Measurements from ENCODE around the gene AP2S1.
"Not testable (repeated sequence)": the region's sequence is repeated elsewhere in the genome, so short reads cannot be mapped to it uniquely, and the experiment has no call there.

Gene AP2S1

DNA sequence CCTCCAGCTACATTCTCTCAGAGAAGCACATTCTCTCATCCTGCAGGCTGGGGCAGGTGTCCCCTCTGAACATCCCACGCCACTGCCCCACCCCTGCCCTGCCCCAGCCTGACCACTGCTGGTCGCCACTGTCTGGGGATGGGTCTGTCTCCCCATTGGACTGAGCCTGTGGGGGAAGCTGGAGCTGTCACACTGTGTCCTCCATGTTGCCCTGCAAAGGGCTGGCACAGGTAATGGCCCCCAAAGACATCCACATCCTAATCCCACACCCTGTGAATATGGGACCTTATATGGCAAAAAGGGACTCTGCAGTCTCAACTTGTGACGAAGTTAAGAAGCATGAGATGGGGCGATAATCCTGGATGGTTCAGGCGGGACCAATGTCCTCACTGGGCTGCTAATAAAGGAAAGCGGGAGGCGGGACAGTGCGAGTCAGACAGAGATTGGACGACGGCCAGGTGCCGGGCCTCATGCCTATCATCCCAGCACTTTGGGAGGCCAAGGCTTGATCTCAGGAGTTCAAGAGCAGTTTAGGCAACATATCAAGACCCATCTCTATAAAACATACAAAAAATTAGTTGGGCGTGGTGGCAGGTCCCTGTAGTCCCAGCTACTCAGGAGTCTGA lies 9.1 kb downstream of the AP2S1 start:
- DNase-seq (ENCODE audit: low spot score), result no peak

DNA sequence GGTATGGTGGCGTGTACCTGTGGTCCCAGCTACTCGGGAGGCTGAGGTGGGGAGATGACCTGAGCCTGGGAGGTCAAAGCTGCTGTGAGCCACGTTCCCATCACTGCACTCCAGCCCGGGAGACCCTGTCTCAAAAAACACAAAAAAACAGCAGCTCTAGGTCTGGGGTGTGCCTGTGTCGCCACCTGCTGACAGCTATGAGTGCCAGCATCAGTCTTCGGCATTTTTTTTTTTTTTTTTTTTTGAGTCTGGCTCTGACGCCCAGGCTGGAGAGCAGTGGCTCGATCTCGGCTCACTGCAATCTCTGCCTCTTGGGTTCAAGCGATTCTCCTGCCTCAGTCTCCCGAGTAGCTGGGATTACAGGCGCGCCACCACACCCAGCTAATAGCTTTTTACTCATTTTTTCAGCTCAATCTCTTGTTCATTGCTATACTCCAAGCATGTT lies 10.1 kb downstream of the AP2S1 start:
- DNase-seq (ENCODE audit: low spot score), result no peak

DNA sequence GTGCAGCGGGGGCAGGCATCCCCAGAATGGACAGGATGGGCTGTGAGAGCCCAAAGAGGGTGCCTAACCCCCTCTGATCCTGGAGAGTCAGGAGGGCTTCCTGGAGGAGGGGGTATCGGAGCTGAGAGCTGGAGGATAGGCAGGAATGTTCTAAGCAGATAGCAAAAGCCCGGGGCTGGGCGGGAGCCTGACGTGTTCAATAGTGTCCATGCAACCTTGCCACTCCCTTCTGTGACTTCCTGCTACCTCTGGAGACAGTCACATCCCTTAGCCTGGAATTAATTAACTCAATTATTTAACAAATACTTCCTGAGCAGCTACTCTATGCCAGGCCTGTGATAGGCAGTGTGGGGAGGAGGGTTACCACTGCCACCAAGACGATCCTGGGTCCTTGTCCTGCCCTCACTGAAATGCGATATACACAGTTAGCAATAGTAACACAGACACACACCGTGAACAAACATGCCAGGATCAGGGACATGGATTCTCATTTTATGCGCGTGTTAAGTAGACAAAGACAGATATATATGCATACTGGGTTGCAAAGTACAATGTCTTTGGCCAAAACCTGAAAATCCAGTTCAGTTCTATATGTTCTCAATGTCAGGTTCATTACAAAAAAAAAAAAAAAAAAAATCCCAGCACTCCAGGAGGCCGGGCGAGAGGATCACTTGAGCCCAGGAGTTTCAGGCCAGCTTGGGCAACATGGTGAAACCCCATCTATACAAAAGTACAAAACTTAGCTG lies 10.7 kb downstream of the AP2S1 start:
- no peak for DNase-seq (ENCODE audit: low spot score)

DNA sequence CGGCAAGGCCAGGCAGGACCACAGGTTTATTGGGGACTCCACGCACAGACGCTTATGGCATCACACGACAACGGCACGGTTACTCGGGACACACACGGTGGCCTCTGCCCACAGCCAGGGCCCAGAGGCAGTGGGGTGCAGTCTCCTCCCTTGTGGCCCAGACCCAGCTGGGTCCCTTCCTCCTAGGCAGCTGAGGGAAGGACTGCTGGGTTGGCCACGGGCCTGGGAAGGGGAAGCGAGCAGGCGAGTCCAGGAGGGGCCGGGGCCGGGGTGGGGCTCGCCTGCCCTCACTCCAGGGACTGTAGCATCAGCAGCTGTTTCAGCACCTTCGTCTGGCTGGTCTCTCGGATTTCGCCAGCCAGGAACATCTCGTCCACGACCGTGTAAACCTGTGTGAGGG lies 12.5 kb downstream of the AP2S1 start:
- DNase-seq (ENCODE audit: low spot score), result no peak

DNA sequence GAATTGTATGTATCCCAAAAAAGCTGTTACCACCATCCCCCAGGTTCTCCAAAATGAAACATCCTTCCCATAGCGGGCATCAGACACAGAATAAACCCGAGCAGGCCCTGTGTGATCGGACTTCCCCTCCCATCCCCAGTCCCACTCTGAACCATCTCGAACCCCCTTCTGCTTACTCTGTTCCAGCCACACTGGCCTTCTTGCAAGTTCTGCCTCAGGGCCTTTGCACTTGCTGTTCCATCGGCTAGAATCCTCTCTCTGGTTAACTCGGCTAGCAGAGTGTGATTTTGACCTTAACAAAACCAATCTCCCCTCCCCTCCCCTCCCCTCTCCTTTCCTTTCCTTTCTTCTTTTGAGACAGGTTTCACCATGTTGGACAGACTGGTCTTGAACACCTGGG lies 15.7 kb downstream of the AP2S1 start:
- DNase-seq (ENCODE audit: low spot score), result no peak

DNA sequence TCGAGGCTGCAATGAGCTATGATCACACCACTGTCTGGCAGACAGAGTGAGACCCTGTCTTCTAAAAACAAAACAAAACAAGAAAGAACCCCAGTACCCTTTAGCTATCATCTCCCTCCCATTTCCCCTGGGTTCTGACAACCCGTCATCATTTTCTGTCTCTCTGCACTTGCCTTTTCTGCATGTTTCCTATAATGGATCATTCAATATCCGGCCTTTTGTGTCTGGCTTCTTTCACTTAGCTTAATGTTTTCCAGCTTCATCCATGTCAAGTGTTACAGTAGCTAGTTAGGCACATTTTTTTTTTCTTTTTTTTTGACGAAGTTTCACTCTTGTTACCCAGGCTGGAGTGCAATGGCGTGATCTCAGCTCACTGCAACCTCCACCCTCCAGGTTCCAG lies 16.5 kb downstream of the AP2S1 start:
- no peak for DNase-seq (ENCODE audit: low spot score)

DNA sequence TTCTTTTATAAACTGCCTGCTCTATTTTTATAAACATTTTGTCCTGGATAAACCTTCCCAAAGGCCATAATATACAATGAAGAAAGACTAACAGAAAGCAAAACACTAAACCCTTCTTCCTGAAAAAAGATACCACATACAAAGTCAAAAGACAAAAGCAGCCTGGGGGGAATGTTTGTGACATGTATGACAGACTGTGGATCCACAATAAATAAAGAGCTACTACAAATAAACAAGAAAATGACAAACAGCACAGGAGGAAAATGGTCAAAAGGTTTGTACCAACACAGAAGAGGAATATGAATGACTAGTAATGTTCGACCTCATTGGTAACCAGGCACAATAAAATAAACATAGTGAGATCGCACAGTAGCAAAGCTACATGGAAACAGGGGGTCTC lies 19.8 kb downstream of the AP2S1 start:
- no peak for DNase-seq (ENCODE audit: low spot score)

DNA sequence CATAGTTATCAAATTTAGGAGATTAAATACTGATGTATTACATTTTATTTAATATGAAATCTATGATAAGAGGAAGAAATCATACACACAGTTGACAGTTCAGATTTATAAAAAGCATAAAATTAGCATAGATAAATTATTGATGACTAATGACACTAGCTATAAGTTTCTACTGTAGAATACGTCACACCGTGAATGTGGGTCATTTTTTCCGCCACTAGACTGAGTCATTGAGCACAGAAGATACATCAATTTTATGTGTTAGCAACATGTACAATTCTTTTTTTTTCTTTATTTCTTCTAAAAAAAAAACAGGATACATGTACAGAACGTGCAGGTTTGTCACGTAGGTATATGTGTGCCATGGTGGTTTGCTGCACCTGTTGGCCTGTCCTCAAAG lies 22.2 kb downstream of the AP2S1 start:
- DNase-seq (ENCODE audit: low spot score), result no peak

DNA sequence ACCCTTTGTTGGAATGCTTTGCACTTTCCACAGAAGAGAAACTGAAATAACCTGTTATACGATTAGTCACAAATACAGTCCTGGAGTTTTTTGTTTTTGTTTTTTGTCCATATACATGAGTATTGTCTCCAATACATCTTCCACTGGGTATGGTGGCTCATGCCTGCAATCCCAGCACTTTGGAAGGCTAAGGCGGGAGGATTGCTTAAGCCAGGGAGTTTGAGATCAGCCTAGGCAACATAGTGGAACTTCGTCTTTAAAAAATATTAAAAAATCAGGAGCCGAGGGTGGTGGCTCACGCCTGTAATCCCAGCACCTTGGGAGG lies 25.0 kb downstream of the AP2S1 start:
- no peak for DNase-seq (ENCODE audit: low spot score)

DNA sequence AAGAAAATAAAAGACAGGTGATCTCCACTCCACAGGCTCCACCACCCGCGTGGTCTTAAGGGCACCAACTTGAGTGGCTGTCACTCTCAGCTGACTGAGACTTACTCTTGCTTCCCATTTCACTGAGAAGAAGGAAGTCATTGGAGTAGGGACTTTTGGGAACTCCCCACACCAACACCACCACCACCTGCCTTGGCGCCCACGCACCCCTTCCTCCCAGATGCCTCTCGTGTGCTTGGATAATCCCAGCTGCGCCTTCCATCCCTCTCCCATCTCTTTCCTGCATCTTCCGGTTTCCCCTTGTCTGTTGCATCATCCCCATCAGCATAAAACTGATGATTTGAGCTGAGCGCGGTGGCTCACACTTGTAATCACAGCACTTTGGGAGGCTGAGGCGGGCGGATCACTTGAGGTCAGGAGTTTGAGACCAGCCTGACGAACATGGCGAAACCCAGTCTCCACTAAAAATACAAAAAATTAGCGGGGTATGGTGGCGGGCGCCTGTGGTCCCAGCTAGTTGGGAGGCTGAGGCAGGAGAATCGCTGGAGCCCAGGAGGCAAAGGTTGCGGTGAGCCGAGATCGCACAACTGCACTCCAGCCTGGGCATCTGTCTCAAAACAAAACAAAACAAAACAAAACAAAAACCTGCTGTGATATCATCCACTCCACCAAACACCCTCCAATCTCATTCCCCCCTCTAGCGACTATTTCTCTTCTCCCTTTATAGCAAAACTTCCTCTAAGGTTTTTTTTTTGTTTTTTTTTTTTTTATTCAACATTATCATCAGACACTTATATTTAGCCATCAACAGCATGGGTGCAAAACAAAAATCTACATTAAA lies 25.5 kb downstream of the AP2S1 start:
- no peak for DNase-seq (ENCODE audit: low spot score)

DNA sequence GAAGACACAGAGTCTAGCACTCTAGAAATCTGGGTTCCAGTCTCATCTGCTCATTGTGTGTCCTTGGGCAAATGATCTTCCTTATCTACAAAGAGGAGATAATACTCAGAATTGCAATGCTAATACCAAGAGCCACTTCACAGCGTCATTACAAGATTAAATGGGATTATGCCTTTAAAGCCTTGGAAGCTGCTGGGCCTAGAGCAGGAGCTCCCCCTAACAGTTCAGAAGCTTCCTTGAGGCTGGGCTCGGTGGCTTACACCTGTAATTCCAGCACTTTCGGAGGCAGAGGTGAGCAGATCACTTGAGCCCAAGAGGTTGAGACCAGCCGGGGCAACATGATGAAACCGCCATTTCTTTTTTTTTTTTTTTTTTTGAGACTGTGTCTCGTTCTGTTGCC lies 27.6 kb downstream of the AP2S1 start:
- no peak for DNase-seq (ENCODE audit: low spot score)

DNA sequence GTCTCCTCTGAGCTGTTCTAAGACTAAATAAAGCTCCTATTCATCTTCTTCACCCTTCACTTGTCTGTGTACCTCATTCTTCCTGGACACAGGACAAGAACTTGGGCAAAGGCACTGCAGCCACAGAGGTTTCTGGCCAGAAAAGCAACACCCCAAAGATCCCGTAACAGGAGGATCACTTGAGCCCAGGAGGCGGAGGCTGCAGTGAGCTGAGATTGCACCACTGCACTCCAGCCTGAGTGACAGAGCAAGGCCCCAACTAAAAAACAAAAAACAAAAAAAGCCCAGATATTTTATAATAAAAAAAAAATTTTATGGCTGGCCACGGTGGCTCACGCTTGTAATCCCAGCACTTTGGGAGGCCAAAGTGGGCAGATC lies 28.2 kb downstream of the AP2S1 start:
- not testable (repeated sequence) for DNase-seq (ENCODE audit: low spot score)

DNA sequence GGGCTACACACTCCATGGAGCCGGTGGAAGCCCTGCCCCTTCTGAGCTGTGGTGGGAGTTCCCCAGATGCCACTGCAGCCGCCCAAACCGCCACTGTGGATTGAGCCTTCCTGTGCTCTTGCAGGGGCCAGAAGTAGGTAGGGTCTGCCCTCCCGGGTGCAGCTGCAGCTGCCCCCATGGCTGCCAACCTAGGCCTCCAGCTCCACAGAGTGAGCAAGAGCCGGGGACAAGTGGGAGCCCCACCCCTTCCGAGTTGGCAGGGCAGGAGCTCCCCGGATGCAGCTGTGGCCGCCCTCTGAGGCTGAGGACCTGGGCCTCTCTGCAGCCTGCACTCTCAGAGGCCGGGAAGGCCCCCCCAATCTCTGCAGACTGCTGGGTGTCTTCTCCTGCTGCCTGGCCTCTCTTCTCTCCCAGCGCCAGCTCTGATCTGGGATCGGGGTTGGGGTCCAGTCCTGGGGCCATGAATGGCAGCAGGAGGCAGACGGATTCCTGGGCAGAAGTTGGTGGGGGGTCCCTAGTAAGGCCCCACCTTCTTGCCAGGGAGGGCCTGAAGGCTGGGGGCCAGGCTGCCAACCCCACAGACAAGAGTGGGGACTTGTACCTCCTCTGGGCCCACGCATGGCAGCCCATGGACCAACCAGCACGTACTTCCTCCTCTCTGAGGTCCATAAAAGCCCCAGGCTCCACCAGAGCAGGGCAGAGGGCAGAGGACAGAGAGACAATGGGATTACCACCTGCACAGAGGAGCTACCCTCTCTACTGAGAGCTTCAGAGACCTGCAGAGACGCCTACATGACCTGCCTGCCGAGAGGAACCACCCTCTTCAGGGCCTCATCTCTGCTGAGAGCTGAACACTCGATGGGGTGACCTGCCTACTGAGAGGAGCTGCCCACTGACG lies 28.9 kb downstream of the AP2S1 start:
- no peak for DNase-seq (ENCODE audit: low spot score)

DNA sequence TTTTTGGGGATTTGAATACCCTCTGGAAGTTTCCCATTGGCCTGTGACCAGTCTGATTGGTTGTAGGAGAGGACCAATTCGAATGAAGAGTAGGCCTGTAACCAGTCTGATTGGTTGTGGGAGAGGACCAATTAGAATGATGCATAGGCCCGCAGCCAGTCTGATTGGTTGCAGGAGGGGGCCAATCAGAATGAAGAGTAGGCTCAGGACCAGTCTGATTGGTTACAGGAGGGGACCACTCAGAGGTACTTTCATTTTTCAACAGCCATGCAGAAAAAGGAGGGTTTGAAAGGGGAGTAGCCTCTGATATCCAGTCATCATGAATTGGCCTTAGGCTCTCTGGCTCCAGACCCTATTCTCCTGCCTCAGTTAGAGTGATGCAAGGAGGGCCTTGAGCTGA lies 31.8 kb downstream of the AP2S1 start:
- DNase-seq (ENCODE audit: low spot score), result no peak

DNA sequence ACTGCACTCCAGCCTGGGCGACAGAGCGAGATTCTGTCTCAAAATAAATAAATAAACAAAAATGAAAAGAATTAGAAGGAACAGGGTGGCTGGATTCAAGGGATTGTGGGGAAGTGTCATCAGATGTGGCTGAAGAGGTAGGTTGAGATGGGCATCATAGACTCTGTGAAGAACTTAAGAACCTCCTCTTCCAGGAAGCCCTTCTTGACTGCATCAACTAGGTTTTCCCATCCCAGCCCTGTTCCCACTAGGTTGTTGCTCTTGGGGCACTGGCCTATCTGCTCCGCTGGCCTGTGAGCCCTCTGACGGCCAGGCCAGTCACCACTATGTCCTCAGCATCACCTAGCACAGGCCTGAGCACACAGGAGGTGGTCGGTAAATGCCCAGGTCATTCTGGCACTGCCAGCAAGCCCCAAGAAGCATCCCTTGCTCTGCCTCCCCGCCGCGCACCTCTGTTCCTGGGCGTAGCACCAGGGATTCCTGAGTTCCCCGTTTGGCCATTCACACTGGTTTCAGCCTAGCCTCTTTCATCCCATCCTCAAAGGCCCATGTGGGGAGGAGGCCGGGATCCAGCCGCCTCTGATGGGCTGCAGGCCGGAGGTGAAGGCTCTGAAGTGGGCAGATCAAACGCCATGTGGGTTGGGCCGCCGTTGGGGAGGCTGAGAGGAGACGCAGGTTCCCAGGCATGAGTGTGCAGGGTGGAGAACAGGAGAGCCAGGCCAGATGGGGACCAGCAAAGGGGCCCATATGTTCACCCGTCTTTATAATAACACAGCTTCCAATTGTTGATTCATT lies 34.6 kb downstream of the AP2S1 start:
- DNase-seq (ENCODE audit: low spot score), result no peak

DNA sequence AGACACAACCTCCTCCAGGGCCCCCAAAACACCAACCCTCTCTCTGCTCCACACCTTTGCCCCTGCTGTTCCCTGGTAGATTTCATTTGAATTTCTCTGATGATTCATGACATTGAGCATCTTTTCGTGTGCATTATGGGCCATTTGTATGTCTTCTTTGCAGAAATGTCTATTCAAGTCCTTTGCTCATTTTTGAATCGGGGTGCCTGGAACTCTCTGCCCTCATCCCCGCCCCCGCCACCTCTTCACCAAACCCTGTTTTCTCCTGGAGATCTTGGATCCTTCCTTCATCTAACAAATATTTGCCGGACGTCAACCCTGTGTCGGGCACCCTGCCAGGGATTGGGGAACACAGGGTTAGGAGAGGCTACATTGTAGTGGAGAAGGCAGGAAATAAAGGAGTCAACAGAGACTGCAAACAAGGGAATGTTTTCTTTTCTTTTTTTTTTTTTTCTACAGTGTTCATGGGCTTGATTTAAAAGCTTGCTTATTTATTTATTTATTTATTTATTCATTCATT lies 36.7 kb downstream of the AP2S1 start:
- DNase-seq (ENCODE audit: low spot score), result no peak

DNA sequence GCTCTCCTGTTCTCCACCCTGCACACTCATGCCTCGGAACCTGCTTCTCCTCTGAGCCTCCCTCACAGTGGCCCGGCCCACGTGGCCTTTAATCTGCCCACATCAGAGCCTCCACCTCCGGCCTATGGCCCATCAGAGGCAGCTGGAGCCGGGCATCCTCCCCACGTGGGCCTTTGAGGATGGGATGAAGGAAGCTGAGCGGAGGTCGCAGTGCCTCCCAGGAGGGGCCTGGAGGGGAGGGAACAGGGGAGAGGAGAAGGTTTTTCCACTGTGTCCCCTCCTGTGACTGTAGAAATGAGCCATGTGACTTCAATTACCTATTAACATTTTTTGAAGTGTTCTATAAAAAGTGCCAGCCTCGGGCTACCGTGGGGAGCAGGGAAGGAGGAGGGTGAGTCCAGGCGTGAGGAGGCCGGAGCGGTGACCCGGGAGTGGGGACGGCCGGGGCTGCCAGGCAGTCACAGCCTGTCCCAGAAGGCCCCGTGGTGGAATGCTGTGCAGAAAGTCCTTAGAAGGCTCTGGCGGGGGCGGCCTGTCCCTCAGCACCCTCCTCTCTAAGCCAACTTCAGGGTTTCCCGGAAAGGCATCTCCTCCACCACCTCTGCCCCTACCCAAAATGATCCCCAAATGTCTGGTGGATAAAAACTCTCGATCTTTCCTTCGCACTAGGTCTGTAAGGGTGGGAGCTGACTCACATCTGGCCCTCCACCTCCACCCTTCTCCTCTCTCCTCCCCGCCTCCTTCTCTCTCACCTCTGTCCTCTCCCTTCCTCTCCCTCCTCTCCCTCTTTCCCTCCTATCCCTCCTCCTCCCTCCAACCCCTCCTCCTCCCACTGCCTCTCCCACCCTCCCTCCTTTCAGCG lies 37.4 kb downstream of the AP2S1 start:
- no peak for DNase-seq (ENCODE audit: low spot score)

DNA sequence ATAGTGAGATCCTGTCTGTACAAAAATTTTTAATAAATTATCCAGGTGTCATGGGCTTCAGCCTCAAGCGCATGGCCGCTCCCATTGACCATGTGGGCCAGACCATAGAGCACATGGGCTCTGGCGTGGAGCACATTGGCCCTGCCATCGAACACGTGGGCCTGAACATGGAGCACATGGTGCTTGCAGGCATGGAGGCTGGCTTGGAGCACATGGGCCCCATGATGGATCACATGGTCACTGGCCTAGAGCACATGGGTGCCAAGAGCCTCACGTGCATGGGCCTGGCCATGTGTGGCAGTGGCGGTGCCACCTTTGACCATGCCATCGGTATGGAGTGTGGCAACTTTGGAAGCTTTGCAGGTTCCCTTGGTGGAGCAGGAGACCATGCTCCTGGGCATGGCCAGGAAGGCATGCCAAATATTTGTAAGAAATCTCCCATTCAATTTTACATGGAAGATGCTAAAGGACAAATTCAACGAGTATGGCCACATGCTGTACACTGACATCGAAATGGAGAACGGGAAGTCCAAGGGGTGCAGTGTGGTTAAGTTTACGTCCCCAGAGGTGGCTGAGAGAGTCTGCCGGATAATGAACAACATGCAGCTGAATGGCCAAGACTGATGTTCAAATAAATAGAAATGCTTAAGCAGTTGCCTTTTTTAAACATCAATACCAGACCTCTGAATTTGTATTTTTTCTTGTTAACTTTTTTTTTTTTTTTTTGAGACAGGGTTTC lies 40.9 kb downstream of the AP2S1 start:
- DNase-seq (ENCODE audit: low spot score), result no peak

DNA sequence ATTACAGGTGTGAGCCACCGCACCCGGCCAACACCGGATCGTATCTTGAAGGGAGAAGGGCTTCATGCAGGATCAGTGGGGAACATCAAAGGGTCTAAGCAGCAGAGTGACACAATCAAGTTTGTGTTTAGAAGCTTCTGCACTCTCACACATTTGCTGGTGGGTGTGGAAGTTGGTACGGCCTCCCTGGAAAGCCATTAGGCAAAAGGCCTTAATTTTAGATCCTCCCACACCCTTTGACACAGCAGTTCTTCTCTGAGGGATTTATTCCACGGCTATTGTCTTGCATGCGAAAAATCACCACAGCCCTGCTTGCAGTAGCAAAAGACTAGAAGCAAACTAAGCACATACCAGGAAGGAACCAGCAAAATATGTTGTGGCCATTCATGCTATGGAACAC lies 44.0 kb downstream of the AP2S1 start:
- DNase-seq (ENCODE audit: low spot score), result no peak

Data from left forelimb (tissue), 1 donor.